Measurements from ENCODE around the gene PPT2.

GRCh38 chr6:32184084-32184640, 30.2 kb downstream of the PPT2 start, which contains the start of gene AGER:
- TF ChIP-seq CTCF (conservative IDR thresholded peaks at IDR 0.05), result no peak
- no peak for TF ChIP-seq EZH2 (IDR thresholded peaks at IDR 0.05; ENCODE audit: low read depth)

Data from PC-9 (cell line).